Vagina (tissue), 2 donors: ENCODE results near the gene ETS1.

Source experiments
- POLR2AphosphoS5 ChIP-seq, 2 donors: sonication (generic); formaldehyde crosslinking; IDR thresholded peaks; one replicate each; pipeline ENCODE4 v1.9.0; 2017; ENCODE audit warnings: antibody characterized with exemption in 2 of 2, mild to moderate bottlenecking in 2 of 2, low read depth in 1 of 2; ENCODE audit not compliant: insufficient read depth in 1 of 2
- TF ChIP-seq, protein P1 (sequence below), 3 experiments: fragments of 450-650 bp in 2 of 3; fragments of 200-600 bp in 1 of 3; sonication (generic) in 1 of 3; IDR thresholded peaks; one replicate each; pipeline ENCODE4 v1.5.1; 2017 to 2019; ENCODE audit warnings: antibody characterized with exemption in 3 of 3, mild to moderate bottlenecking in 2 of 3, moderate library complexity in 2 of 3

DNA sequence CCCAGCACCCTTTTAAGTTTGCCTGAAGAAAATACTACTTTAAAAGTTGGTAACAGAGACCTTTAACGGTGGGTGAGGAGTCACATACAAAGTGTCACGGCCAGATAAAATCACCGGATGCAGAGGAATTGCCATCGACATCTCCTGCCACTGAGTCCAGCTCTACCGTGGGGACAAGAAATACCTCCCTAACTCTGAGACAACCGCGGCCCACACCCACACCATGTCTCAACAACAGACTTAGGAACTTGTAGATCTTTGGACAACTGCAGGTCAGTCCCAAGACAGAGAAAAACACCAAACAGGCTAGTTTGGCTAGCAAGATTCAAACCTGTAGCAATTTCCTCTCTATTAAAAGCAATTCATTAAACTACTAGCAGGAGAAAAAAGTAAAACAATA, 669 bp downstream of the ETS1 start:
- TF ChIP-seq, protein P1, sequence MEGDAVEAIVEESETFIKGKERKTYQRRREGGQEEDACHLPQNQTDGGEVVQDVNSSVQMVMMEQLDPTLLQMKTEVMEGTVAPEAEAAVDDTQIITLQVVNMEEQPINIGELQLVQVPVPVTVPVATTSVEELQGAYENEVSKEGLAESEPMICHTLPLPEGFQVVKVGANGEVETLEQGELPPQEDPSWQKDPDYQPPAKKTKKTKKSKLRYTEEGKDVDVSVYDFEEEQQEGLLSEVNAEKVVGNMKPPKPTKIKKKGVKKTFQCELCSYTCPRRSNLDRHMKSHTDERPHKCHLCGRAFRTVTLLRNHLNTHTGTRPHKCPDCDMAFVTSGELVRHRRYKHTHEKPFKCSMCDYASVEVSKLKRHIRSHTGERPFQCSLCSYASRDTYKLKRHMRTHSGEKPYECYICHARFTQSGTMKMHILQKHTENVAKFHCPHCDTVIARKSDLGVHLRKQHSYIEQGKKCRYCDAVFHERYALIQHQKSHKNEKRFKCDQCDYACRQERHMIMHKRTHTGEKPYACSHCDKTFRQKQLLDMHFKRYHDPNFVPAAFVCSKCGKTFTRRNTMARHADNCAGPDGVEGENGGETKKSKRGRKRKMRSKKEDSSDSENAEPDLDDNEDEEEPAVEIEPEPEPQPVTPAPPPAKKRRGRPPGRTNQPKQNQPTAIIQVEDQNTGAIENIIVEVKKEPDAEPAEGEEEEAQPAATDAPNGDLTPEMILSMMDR (IDR thresholded peaks at IDR 0.05), result no peak
- no peak for TF ChIP-seq POLR2AphosphoS5 (IDR thresholded peaks at IDR 0.05; ENCODE audit: insufficient read depth in 1 of 2, low read depth in 1 of 2)
